Measurements from ENCODE around the gene DPEP3.

DNA sequence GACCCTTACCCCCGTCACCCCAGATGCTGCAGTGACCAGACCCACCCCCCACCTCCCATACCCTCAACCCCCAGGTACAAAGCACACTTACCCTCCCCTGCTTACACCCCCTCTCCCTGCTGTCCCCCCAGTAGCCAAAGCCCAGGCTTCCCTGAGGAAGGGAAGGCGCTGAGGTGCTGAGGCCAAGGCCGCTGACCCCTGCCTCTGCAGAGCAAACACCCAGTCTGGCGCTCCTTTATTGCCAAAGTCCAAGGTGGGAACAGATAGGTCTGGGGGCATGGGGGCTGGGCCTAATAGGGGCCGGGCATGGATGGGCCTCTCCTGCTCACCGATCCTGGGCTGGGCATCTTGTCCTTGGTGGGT, 37.1 kb downstream of the DPEP3 start:
- no peak for TF ChIP-seq EZH2 (IDR thresholded peaks at IDR 0.05; ENCODE audit: borderline replicate concordance, low read length)
- TF ChIP-seq, protein P1, sequence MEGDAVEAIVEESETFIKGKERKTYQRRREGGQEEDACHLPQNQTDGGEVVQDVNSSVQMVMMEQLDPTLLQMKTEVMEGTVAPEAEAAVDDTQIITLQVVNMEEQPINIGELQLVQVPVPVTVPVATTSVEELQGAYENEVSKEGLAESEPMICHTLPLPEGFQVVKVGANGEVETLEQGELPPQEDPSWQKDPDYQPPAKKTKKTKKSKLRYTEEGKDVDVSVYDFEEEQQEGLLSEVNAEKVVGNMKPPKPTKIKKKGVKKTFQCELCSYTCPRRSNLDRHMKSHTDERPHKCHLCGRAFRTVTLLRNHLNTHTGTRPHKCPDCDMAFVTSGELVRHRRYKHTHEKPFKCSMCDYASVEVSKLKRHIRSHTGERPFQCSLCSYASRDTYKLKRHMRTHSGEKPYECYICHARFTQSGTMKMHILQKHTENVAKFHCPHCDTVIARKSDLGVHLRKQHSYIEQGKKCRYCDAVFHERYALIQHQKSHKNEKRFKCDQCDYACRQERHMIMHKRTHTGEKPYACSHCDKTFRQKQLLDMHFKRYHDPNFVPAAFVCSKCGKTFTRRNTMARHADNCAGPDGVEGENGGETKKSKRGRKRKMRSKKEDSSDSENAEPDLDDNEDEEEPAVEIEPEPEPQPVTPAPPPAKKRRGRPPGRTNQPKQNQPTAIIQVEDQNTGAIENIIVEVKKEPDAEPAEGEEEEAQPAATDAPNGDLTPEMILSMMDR (conservative IDR thresholded peaks at IDR 0.05 in 1 of 2, IDR thresholded peaks at IDR 0.05 in 1 of 2; ENCODE audit: extremely low read depth in 1 of 2, insufficient read depth in 1 of 2, low read depth in 1 of 2, low read length in 2 of 2) = no peak

Data from mammary epithelial cell (primary cell).